Prostate gland (tissue), 2 donors: ENCODE results near the gene GTPBP3.

Source experiments
- POLR2A ChIP-seq: fragments of 450-650 bp; IDR thresholded peaks from one replicate; pipeline ENCODE4 v1.6.1; 2016; ENCODE audit warnings: antibody characterized with exemption, mild to moderate bottlenecking
- POLR2AphosphoS5 ChIP-seq: sonication (generic); formaldehyde crosslinking; IDR thresholded peaks from one replicate; pipeline ENCODE4 v1.6.1; 2017; ENCODE audit warnings: antibody characterized with exemption
- TF ChIP-seq, protein P1 (sequence below), 4 experiments: fragments of 200-600 bp in 2 of 4; fragments of 450-650 bp in 2 of 4; sonication (generic) in 2 of 4; IDR thresholded peaks; 1 replicate in 3 of 4; 2 replicates in 1 of 4; pipeline ENCODE4 v1.5.1; 2016 to 2019; ENCODE audit warnings: antibody characterized with exemption in 4 of 4, mild to moderate bottlenecking in 2 of 4, moderate library complexity in 2 of 4

DNA sequence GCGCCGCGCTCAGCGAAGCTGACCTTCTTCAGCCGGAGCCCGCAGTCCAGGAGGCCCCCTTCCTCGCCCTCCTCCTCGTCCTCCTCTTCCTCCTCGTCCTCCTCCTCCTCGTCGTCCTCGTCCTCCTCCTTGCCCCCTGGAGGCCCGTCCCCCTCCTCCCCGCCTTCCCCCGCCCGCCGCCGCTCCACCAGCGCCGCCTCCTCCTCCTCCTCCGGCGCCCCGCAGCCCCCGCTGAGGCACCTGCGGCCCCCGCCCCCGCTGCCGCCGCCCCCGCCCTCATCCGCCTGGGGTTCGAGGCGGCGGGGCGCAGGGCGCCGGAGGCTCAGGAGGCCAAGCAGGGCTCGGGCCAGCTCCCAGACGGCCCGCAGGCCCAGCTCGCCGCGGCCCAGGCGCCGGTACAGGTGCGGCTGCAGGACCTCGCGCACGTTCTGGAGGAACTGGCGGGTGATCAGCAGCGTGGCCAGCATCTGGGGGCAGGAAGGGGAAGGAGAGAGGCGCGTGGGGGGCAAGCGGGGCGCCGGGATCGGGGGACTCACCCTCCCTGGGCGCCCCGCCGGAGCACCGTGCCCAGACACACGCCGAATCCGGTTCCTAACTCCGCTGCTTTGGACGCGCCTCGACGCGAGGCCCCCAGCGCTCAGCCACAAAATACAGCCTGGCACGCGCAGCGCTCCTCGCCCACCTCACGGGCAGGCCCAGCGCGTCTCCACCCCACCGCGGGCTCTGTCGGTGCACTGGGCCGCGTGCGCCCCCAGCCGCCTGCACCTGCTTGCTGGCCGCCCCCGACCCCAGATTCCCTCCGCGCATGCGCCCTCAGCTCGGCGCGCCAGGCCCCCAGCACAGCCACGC lies 8.6 kb upstream of the GTPBP3 start:
- TF ChIP-seq, protein P1, sequence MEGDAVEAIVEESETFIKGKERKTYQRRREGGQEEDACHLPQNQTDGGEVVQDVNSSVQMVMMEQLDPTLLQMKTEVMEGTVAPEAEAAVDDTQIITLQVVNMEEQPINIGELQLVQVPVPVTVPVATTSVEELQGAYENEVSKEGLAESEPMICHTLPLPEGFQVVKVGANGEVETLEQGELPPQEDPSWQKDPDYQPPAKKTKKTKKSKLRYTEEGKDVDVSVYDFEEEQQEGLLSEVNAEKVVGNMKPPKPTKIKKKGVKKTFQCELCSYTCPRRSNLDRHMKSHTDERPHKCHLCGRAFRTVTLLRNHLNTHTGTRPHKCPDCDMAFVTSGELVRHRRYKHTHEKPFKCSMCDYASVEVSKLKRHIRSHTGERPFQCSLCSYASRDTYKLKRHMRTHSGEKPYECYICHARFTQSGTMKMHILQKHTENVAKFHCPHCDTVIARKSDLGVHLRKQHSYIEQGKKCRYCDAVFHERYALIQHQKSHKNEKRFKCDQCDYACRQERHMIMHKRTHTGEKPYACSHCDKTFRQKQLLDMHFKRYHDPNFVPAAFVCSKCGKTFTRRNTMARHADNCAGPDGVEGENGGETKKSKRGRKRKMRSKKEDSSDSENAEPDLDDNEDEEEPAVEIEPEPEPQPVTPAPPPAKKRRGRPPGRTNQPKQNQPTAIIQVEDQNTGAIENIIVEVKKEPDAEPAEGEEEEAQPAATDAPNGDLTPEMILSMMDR (IDR thresholded peaks at IDR 0.05) = no peak
- TF ChIP-seq POLR2AphosphoS5 (no peak), POLR2A (no peak)
